Measurements from ENCODE around the gene GRAMD1A. TPM values are rescaled to one million over a fixed set of nuclear protein-coding genes. Genes with fewer than 3 reads are reported as not detected.

GRAMD1A gene
- total RNA-seq, 2 donors from 2014 or later: 158 to 160 TPM

Other genes with a start within 250 kb of the GRAMD1A start
- gene ZNF599, start 227.1 kb upstream of the GRAMD1A start, total RNA-seq: 1 to 10 TPM; 1.5 to 4.0 TPM
- 1 to 10 TPM; 4.4 to 4.6 TPM for gene ZNF30, start 73.4 kb upstream of the GRAMD1A start, total RNA-seq
- 1 to 10 TPM; 6.4 to 9.7 TPM for gene ZNF792, start 36.1 kb upstream of the GRAMD1A start, total RNA-seq
- gene SCN1B, start 30.1 kb downstream of the GRAMD1A start, total RNA-seq: 1 to 10 TPM; 1.5 to 1.7 TPM
- gene HPN, start 41.4 kb downstream of the GRAMD1A start, total RNA-seq: not detected
- gene FXYD3, start 115.5 kb downstream of the GRAMD1A start, total RNA-seq: not detected
- gene LGI4, start 134.7 kb downstream of the GRAMD1A start, total RNA-seq: 1 to 10 TPM; 1.5 to 2.7 TPM
- gene FXYD1, start 138.5 kb downstream of the GRAMD1A start, total RNA-seq: 1 to 10 TPM; 1.4 to 2.1 TPM
- gene FXYD7, start 142.9 kb downstream of the GRAMD1A start, total RNA-seq: 1 to 10 TPM in 1 of 2 donors, under 1 TPM in 1; 0.82 to 1.8 TPM
- gene FXYD5, start 154.4 kb downstream of the GRAMD1A start, total RNA-seq: 100 to 1,000 TPM; 279 to 283 TPM
- not detected for gene FAM187B, start 228.4 kb downstream of the GRAMD1A start, total RNA-seq
- gene LSR, start 248.7 kb downstream of the GRAMD1A start, total RNA-seq: 10 to 100 TPM; 10.3 to 41.0 TPM

Measured in activated naive CD4-positive, alpha-beta T cell treated with anti-CD3 and anti-CD28 coated beads, Interleukin-2, amount 50 U/mL, for 72 hours (primary cell).